GM03348 (cell line): ENCODE data around the gene CTNNAL1.
"Not testable (repeated sequence)": the region's sequence is repeated elsewhere in the genome, so short reads cannot be mapped to it uniquely, and the experiment has no call there.

Experiments used
- DNase-seq: peaks from one replicate; pipeline ENCODE4 v3.0.0; 2012; ENCODE audit warnings: low spot score

CTNNAL1 gene

DNA sequence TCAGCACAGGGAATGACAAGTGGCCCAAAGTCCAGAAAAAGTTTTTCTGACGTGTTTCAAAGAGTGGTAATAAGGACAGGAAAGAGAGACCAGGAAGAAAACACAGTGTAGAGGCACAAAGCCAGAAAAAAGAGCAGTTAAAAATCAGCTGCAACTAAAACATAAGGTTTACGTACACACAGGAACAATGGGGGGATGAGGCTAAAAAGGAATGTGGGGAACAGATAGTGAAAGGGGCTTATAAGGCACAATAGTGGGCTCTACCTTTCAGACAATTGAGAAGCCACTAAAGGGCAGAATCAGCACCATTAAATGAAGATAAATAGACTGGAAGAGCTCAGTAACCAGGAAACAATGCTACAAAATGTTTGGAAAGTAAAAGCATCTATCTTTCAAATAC is 84.9 kb downstream of the CTNNAL1 start:
- DNase-seq: no peak

GRCh38 chr9:108924466-108924865 is 88.8 kb downstream of the CTNNAL1 start:
- DNase-seq: no peak

- DNase-seq: no peak
These were observed 92.1 kb downstream of the CTNNAL1 start for GRCh38 chr9:108921200-108921599.

GRCh38 chr9:108920401-108920800 is 92.9 kb downstream of the CTNNAL1 start:
- not testable (repeated sequence) for DNase-seq

DNA sequence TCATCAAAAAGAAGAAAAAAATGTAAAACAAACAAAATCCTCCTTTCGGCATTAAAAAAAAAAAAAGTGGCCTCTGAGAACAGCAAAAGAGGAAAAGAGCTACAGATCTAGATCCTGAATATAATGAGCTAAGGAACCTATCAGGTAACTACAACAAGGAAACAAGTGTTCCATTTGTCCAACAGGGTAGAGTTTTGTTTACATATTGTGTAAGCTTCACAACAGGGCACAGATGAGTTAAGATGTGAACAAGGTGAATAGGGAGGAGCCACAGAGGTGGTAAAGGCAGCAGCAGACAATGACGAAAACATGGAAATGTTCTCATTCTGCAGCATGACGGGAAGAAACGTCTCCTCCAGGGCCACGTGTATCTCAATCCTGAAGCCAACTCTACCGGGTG is 93.8 kb downstream of the CTNNAL1 start:
- DNase-seq: no peak

DNA sequence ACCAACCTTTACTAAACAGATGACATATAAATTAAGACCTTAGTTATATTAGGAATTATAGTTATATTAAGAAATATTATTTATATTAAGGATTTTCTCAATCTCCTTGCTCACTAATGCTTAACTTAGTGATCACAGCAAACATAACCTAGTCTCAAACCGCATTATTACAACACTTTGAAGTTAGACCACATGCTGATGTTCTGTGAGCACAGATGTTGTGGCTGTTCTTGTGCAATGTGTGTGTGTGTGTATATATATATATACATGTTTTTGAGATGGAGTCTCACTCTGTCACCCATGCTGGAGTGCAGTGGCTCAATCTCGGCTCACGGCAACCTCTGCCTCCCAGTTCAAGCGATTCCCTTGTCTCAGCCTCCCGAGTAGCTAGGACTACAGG is 99.9 kb downstream of the CTNNAL1 start:
- DNase-seq: no peak

DNA sequence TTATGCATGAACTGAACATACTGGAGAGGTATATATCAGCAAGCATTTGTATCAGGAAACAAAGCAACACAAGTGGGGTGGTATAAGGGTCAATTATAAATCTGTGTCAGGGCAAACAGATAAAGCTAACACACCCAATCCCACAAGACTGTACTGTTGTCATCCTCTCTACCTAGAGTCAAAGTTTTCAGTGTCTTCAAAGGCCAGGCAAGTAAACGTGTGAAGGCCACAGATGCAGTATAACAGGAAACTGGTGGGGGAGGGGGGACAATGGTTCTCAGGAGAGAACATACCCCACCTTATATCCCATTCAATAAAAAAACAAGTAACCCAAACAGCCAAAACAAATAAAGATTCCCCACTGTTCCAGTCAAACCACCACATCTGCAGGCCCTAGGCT is 101.5 kb downstream of the CTNNAL1 start:
- DNase-seq: no peak

GRCh38 chr9:108910914-108911313 is 102.4 kb downstream of the CTNNAL1 start:
- no peak for DNase-seq

- no peak for DNase-seq
These were observed 102.9 kb downstream of the CTNNAL1 start for GRCh38 chr9:108910402-108910801.

DNA sequence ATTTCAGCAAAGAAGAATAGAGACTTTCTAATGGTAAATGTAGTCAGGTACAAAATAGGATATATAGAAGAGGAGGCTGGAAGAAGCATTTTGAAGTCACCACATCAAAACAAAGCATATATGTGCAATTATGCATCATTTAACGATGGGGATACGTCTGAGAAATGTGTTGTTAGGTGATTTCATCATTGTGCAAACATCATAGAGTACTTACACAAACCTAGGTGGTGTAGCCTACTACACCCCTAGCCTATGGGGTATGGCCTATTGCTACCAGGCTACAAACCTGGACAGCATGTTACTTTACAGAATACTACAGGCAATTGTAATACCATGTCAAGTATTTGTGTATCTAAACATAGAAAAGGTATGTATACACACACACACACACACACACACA is 107.8 kb downstream of the CTNNAL1 start:
- no peak for DNase-seq

DNA sequence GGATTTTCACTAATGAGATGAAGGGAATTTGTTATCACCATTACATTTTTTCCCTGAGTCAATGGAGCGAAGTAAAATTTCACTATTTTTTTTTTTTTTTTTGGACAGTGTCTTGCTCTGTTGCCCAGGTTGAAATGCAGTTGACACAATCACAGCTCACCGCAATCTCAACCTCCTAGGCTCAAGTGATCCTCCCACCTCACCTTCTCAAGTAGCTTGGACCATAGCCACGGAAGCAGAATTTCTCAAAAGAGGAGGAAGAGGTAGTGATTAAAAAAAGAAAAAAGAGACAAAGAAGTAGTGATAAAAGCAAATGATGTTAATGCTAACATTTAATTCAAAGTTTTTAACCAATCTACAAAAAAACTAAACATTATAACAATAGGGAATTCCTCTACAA is 109.1 kb downstream of the CTNNAL1 start:
- DNase-seq: no peak

- DNase-seq: no peak
These were observed 109.7 kb downstream of the CTNNAL1 start for GRCh38 chr9:108903420-108904103.

DNA sequence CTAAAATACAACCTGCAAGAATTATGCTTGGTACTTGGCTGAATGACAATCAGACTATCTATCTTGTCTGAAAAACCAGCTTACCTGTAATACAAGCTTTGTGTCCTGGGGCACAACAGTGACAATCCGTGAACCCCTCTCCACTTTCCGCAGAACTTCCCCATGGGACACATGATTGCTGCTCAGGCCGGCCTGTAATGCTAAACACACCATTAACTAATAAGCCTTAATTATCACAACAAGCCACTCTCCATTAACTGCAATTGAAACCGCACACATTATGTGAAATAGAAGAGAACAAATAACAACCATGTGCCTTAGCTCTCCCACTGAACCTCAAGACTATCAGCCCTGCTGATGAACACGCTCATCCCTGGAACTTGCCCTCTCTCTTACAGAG is 113.1 kb downstream of the CTNNAL1 start:
- DNase-seq: no peak

GRCh38 chr9:108899023-108899695 is 114.1 kb downstream of the CTNNAL1 start:
- not testable (repeated sequence) for DNase-seq

- no peak for DNase-seq
These were observed 115.8 kb downstream of the CTNNAL1 start for GRCh38 chr9:108897324-108898096.

DNA sequence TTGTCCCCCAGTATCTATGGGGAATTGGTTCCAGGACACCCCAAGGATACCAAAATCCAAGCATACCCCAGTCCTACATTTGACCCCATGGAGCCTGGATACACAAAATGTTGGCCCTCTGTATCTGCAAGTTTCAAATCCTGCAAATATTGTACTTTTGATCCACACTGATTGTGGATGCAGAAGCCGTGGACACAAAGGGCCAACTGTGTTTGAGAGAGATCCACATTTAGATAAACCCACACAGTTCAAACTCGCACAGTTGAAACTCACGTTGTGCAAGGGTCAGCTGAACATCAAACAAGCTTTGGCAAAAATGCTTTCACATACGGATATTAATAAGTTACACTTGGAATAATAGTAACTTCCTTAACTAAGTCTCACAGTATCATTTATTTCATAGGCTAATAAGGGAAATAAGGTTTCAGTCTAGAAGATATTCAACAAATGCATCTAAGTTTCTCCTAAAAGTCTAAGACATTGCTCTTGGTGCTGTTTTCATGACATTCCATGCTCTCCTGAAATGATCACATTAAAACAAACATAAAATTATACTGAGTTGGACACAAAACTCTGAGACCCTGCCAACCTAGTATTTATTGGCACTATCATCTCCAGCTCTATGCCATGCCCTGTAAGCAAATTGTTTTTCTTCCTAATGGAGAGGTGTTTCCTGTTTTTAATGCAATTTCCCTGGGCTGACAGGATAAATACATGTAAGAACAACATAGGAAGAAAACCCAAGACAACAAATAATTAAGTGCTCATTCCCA is 118.9 kb downstream of the CTNNAL1 start:
- no peak for DNase-seq
